Hepatocyte (in vitro differentiated cells): Measurements from ENCODE around the gene OTOGL. TPM values are rescaled to one million over a fixed set of nuclear protein-coding genes. Genes with fewer than 3 reads are reported as not detected.
"Not testable (repeated sequence)": the region's sequence is repeated elsewhere in the genome, so short reads cannot be mapped to it uniquely, and the experiment has no call there.

Experiments used
- DNase-seq: peaks from one replicate; pipeline ENCODE4 v3.0.0-alpha.2; 2016; ENCODE audit warnings: low spot score
- H2AFZ ChIP-seq: fragments of 200-600 bp; sonication (generic); 2 replicates; pipeline ENCODE4 v1.6.0; 2016; ENCODE audit warnings: antibody characterized with exemption, mild to moderate bottlenecking
- H3K27ac ChIP-seq: fragments of 200-600 bp; sonication (generic); 2 replicates; pipeline ENCODE4 v1.5.1; 2016; ENCODE audit warnings: mild to moderate bottlenecking
- H3K27me3 ChIP-seq: fragments of 200-600 bp; sonication (generic); 2 replicates; pipeline ENCODE4 v1.6.1; 2016
- H3K36me3 ChIP-seq: fragments of 200-600 bp; sonication (generic); replicated peaks from 2 replicates; pipeline ENCODE4 v1.5.1; 2016; ENCODE audit warnings: low read depth; ENCODE audit not compliant: insufficient read depth
- H3K4me1 ChIP-seq: fragments of 200-600 bp; sonication (generic); 2 replicates; pipeline ENCODE4 v1.5.1; 2016; ENCODE audit warnings: mild to moderate bottlenecking, moderate library complexity; ENCODE audit not compliant: insufficient read depth
- H3K4me2 ChIP-seq: fragments of 200-600 bp; sonication (generic); 2 replicates; pipeline ENCODE4 v1.6.0; 2016
- H3K4me3 ChIP-seq: fragments of 200-600 bp; sonication (generic); 2 replicates; pipeline ENCODE4 v1.5.1; 2016; ENCODE audit warnings: mild to moderate bottlenecking
- H3K79me2 ChIP-seq: fragments of 200-600 bp; sonication (generic); 2 replicates; pipeline ENCODE4 v1.6.0; 2017; ENCODE audit warnings: mild to moderate bottlenecking
- H3K9me2 ChIP-seq: fragments of 200-600 bp; sonication (generic); replicated peaks from 2 replicates; pipeline ENCODE4 v1.6.0; 2017; ENCODE audit warnings: mild to moderate bottlenecking; ENCODE audit not compliant: insufficient read depth
- H3K9me3 ChIP-seq: fragments of 200-600 bp; sonication (generic); 2 replicates; pipeline ENCODE4 v1.5.1; 2016; ENCODE audit warnings: low read depth, mild to moderate bottlenecking
- H4K20me1 ChIP-seq: fragments of 200-600 bp; sonication (generic); 2 replicates; pipeline ENCODE4 v1.6.0; 2016; ENCODE audit warnings: mild to moderate bottlenecking; ENCODE audit not compliant: insufficient read depth, poor library complexity, severe bottlenecking
- CTCF ChIP-seq: fragments of 200-600 bp; sonication (generic); IDR thresholded peaks from 2 replicates; pipeline ENCODE4 v1.5.1; 2016; ENCODE audit warnings: antibody characterized with exemption, mild to moderate bottlenecking; ENCODE audit not compliant: poor library complexity
- EZH2 ChIP-seq: fragments of 200-600 bp; sonication (generic); IDR thresholded peaks from 2 replicates; pipeline ENCODE4 v1.6.1; 2016; ENCODE audit warnings: antibody characterized with exemption, mild to moderate bottlenecking, borderline replicate concordance
- EZH2phosphoT487 ChIP-seq: fragments of 200-600 bp; sonication (generic); IDR thresholded peaks from one replicate; pipeline ENCODE4 v1.6.1; 2018; ENCODE audit warnings: antibody characterized with exemption, mild to moderate bottlenecking, low read depth, moderate library complexity; ENCODE audit not compliant: unreplicated experiment, severe bottlenecking
- WGBS: methylation state at CpG from one replicate; pipeline ENCODE4 v1.1.6; 2016; ENCODE audit warnings: low lambda C conversion rate; ENCODE audit errors: missing lambda C conversion rate; 5-methylcytosine and 5-hydroxymethylcytosine counted together
- polyA plus RNA-seq: library from polyadenylated mRNA; unstranded; fragments of >200 nt; fragmentation: Nextera tagmentation; extraction: Ambion mirVana; gene quantifications from 2 replicates; pipeline ENCODE4 v1.2.1, GENCODE V29; 2016
- total RNA-seq: library from RNA; depleted of rRNA; stranded (reverse); fragments of >200 nt; gene quantifications from 2 replicates; pipeline ENCODE4 v1.2.3, GENCODE V29; 2014

The OTOGL gene
- total and polyA plus RNA-seq, 2 experiments from 2014 or later: 0.33 TPM; not detected in 1

GRCh38 chr12:80299976-80300375 lies 200.6 kb downstream of the OTOGL start:
- DNase-seq: no peak
- H3K9me2 ChIP-seq: no peaks in the 10 kb centered on the region
- 92% methylated on average over 3 of the region's 3 CpGs for WGBS
- H3K4me3 ChIP-seq: no peak overlapping the region
- no peak overlapping the region for H3K27ac ChIP-seq
- H3K4me2 ChIP-seq: no peak overlapping the region
- H3K4me1 ChIP-seq: no peaks in the 10 kb centered on the region
- no peaks in the 10 kb centered on the region for H3K36me3 ChIP-seq
- TF ChIP-seq EZH2phosphoT487: no peak
- no peak for TF ChIP-seq CTCF
- TF ChIP-seq EZH2: no peak
- no peaks in the 10 kb centered on the region for H3K79me2 ChIP-seq
- H4K20me1 ChIP-seq: no peaks in the 10 kb centered on the region
- H3K27me3 ChIP-seq: no peaks in the 10 kb centered on the region
- no peak overlapping the region for H2AFZ ChIP-seq
- no peaks in the 10 kb centered on the region for H3K9me3 ChIP-seq

DNA sequence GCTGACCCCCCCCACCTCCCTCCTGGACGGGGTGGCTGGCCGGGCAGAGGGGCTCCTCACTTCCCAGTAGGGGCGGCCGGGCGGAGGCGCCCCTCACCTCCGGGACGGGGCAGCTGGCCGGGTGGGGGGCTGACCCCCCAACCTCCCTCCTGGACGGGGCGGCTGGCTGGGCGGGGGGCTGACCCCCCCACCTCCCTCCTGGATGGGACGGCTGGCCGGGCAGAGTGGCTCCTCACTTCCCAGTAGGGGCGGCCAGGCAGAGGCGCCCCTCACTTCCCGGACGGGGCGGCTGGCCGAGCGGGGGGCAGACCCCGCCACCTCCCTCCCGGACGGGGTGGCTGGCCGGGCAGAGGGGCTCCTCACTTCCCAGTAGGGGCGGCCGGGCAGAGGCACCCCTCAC lies 208.1 kb downstream of the OTOGL start:
- H3K9me3 ChIP-seq, H3K36me3 ChIP-seq, H3K27me3 ChIP-seq, H3K79me2 ChIP-seq, H3K4me1 ChIP-seq, H4K20me1 ChIP-seq, H3K9me2 ChIP-seq, DNase-seq, H2AFZ ChIP-seq, H3K4me2 ChIP-seq, H3K27ac ChIP-seq, H3K4me3 ChIP-seq: not testable (repeated sequence)
- no CpG with 5 or more reads among the region's 27 CpGs for WGBS

DNA sequence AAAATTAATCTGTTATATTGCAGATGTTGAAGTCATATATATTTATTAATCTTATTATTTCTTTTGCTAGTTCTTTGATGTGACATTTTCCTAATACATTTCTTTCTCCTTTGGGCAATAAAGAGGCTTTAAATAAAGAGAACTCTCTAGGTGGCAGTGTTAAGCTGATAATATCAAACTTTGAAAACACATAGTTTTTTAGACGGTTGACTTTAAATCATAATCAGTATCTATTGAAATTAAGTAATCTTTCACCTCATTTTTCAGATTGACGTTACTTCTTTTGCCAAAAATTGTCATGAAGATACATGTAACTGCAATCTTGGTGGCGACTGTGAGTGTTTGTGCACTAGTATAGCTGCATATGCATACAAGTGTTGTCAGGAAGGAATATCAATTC lies 213.9 kb downstream of the OTOGL start:
- H4K20me1 ChIP-seq: no peaks in the 10 kb centered on the region
- H3K4me1 ChIP-seq: no peaks in the 10 kb centered on the region
- no peaks in the 10 kb centered on the region for H3K27me3 ChIP-seq
- no peaks in the 10 kb centered on the region for H3K9me3 ChIP-seq
- 69% methylated on average over 3 of the region's 3 CpGs for WGBS
- DNase-seq: no peak
- H3K9me2 ChIP-seq: no peaks in the 10 kb centered on the region
- no peak overlapping the region for H3K27ac ChIP-seq
- peak; percentile 14 for TF ChIP-seq CTCF
- TF ChIP-seq EZH2phosphoT487: no peak
- no peak overlapping the region for H3K4me3 ChIP-seq
- H3K36me3 ChIP-seq: no peaks in the 10 kb centered on the region
- no peak overlapping the region for H3K4me2 ChIP-seq
- H2AFZ ChIP-seq: no peak overlapping the region
- no peaks in the 10 kb centered on the region for H3K79me2 ChIP-seq

DNA sequence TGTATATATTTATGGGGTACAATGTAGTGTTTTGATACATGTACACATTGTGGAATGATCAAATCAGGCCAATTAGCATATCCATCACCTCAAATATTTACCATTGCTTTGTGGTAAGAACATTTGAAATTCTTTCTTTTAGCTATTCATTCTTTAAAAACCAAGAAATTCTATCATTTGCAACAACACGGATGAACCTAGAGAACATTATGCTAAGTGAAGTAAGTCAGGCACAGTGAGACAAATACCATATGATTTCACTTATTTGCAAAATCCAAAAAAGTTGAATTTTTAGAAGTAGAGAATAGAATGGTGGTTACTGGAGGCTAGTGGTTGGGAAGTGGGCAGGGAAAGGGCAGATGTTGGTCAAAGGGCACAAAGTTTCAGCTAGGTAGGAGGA lies 215.4 kb downstream of the OTOGL start:
- Histone ChIP-seq H3K9me2 (no peaks in the 10 kb centered on the region), H3K79me2 (no peaks in the 10 kb centered on the region), H3K36me3 (no peaks in the 10 kb centered on the region), H4K20me1 (no peaks in the 10 kb centered on the region), H3K9me3 (no peaks in the 10 kb centered on the region), H3K27me3 (no peaks in the 10 kb centered on the region), H3K4me3 (no peak overlapping the region), H3K4me1 (no peaks in the 10 kb centered on the region), H2AFZ (no peak overlapping the region), H3K4me2 (no peak overlapping the region), H3K27ac (no peak overlapping the region)
- no peak for DNase-seq
- 85% methylated on average over 1 of the region's 1 CpG for WGBS
- TF ChIP-seq CTCF (no peak), EZH2 (no peak), EZH2phosphoT487 (no peak)
